Panc1 (cell line): ENCODE data around the gene KRTAP23-1.

Experiments used
- POLR2AphosphoS5 ChIP-seq: IDR thresholded peaks from 2 replicates; pipeline ENCODE4 v1.6.1; 2012; ENCODE audit warnings: mild to moderate bottlenecking, low read depth, low read length, moderate library complexity
- TCF7L2 ChIP-seq: IDR thresholded peaks from 2 replicates; pipeline ENCODE4 v1.6.1; 2011; ENCODE audit warnings: mild to moderate bottlenecking, low read depth, low read length, inconsistent platforms
- TF ChIP-seq, protein P1 (sequence below): fragments of 450-650 bp; IDR thresholded peaks from 2 replicates; pipeline ENCODE4 v1.5.1; 2017; ENCODE audit warnings: mild to moderate bottlenecking
- TF ChIP-seq, protein P2 (sequence below), 2 experiments: IDR thresholded peaks; 2 replicates each; pipeline ENCODE4 v1.6.1; 2011 to 2012; ENCODE audit warnings: low read depth in 2 of 2, control low read depth in 1 of 2, low read length in 1 of 2, mild to moderate bottlenecking in 1 of 2, moderate library complexity in 1 of 2; ENCODE audit not compliant: insufficient read depth in 1 of 2

DNA sequence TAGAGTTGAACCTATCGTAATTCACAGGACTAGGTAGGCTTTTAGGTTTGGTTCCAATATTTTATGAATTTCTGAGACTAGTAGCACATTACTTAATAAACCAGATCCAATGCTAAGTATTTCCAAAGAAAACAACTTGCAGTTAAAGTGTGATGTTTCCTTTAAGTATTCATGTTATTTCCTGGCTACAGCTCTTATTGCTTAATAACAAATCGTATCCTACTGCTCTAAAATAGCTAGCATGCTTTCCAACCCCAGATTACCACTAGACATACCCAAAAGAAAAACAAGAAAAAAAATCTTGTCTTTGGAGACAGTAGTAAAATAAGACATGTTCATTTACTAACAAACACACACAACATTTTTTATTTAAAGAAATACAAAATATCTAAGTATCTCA, 11.8 kb downstream of the KRTAP23-1 start:
- TF ChIP-seq, protein P1, sequence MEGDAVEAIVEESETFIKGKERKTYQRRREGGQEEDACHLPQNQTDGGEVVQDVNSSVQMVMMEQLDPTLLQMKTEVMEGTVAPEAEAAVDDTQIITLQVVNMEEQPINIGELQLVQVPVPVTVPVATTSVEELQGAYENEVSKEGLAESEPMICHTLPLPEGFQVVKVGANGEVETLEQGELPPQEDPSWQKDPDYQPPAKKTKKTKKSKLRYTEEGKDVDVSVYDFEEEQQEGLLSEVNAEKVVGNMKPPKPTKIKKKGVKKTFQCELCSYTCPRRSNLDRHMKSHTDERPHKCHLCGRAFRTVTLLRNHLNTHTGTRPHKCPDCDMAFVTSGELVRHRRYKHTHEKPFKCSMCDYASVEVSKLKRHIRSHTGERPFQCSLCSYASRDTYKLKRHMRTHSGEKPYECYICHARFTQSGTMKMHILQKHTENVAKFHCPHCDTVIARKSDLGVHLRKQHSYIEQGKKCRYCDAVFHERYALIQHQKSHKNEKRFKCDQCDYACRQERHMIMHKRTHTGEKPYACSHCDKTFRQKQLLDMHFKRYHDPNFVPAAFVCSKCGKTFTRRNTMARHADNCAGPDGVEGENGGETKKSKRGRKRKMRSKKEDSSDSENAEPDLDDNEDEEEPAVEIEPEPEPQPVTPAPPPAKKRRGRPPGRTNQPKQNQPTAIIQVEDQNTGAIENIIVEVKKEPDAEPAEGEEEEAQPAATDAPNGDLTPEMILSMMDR = no peak
- TF ChIP-seq POLR2AphosphoS5 (no peak), TCF7L2 (no peak)
- TF ChIP-seq, protein P2, sequence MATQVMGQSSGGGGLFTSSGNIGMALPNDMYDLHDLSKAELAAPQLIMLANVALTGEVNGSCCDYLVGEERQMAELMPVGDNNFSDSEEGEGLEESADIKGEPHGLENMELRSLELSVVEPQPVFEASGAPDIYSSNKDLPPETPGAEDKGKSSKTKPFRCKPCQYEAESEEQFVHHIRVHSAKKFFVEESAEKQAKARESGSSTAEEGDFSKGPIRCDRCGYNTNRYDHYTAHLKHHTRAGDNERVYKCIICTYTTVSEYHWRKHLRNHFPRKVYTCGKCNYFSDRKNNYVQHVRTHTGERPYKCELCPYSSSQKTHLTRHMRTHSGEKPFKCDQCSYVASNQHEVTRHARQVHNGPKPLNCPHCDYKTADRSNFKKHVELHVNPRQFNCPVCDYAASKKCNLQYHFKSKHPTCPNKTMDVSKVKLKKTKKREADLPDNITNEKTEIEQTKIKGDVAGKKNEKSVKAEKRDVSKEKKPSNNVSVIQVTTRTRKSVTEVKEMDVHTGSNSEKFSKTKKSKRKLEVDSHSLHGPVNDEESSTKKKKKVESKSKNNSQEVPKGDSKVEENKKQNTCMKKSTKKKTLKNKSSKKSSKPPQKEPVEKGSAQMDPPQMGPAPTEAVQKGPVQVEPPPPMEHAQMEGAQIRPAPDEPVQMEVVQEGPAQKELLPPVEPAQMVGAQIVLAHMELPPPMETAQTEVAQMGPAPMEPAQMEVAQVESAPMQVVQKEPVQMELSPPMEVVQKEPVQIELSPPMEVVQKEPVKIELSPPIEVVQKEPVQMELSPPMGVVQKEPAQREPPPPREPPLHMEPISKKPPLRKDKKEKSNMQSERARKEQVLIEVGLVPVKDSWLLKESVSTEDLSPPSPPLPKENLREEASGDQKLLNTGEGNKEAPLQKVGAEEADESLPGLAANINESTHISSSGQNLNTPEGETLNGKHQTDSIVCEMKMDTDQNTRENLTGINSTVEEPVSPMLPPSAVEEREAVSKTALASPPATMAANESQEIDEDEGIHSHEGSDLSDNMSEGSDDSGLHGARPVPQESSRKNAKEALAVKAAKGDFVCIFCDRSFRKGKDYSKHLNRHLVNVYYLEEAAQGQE (IDR thresholded peaks at IDR 0.05; ENCODE audit: insufficient read depth in 1 of 2, low read depth in 2 of 2, low read length in 1 of 2) = no peak
